ENCODE data around the gene AMIGO1.

AMIGO1 gene

DNA sequence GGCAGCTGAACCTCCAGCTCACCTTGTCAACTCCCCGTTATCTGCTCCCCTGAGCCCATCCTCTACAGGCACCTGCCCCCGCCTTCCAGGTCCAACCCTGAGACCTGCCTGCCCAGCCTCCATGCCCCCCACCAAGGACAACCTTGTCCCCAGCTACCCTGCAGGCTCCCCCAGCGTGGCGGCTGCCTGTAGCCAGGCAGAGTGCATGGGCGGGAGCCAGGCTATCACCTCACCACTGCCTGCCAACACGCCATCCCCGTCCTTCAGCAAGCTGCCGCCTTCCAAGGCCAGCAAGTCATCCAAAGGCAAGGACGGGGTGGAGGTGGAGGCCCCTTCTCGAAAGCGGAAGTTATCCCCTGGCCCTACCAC is 18.6 kb downstream of the AMIGO1 start:
- Histone ChIP-seq H3K4me3 (replicated peaks; ENCODE audit: insufficient read depth, low read length) (no peak overlapping the region), H3K27me3 (ENCODE audit: insufficient read depth, poor library complexity, severe bottlenecking) (no peaks in the 10 kb centered on the region), H3K27ac (replicated peaks) (no peak overlapping the region)
- DNase-seq (ENCODE audit: low read depth in 1 of 2, low spot score in 1 of 2): no peak
- TF ChIP-seq SPI1 (IDR thresholded peaks at IDR 0.05; ENCODE audit: borderline replicate concordance, low read depth) (no peak), GABPA (IDR thresholded peaks at IDR 0.05; ENCODE audit: low read depth) (no peak), POLR2AphosphoS5 (IDR thresholded peaks at IDR 0.05; ENCODE audit: low read depth) (no peak)

DNA sequence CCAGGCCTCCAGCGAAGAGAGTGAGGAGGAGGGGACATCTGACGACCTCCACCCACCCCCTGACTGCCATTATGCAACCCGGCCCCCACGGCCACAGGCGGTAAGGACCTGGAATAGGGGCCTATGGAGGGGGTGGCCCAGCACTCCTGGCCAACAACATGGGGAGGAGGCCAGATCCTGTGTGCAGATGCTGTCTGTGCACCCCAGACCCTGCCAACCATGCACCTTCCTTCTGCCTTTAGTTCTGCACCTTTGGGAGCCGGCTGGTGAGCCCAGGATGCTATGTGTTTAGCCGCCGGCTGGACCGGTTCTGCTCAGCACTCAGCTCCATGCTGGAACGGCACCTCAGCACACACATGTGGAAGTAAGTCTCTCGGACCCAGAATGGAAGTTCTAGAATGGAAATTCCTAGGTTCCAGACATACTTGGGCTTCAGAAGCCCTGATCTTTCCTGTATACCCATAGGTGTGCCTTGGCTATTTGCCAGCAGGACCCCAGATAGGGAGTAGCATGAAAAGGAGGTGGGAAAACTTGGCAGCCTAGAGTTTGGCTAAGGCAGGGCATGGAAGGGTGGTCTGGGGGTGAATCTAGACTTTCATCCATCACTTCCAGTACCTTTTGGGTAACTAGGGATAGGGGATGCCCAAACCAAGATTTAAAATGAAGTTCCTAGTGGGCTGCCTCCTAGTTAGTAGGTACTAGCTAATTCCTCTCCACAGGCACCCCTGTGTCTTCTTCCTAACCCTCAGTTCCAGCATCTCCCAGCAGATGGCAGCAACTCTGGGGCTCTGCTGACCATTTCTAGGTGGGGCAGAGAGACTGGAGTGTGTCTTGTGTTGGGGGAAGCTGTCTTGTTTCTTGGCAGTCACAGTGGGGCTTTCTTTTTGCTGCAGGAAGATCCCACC is 19.2 kb downstream of the AMIGO1 start:
- no peaks in the 10 kb centered on the region for H3K27me3 ChIP-seq (ENCODE audit: insufficient read depth, poor library complexity, severe bottlenecking)
- DNase-seq (ENCODE audit: low read depth in 1 of 2, low spot score in 1 of 2): peak in 1 of 2 experiments; percentile 69
- TF ChIP-seq GABPA (IDR thresholded peaks at IDR 0.05; ENCODE audit: low read depth) (no peak), POLR2AphosphoS5 (IDR thresholded peaks at IDR 0.05; ENCODE audit: low read depth) (no peak), SPI1 (IDR thresholded peaks at IDR 0.05; ENCODE audit: borderline replicate concordance, low read depth) (no peak)
- TF ChIP-seq, protein P1, sequence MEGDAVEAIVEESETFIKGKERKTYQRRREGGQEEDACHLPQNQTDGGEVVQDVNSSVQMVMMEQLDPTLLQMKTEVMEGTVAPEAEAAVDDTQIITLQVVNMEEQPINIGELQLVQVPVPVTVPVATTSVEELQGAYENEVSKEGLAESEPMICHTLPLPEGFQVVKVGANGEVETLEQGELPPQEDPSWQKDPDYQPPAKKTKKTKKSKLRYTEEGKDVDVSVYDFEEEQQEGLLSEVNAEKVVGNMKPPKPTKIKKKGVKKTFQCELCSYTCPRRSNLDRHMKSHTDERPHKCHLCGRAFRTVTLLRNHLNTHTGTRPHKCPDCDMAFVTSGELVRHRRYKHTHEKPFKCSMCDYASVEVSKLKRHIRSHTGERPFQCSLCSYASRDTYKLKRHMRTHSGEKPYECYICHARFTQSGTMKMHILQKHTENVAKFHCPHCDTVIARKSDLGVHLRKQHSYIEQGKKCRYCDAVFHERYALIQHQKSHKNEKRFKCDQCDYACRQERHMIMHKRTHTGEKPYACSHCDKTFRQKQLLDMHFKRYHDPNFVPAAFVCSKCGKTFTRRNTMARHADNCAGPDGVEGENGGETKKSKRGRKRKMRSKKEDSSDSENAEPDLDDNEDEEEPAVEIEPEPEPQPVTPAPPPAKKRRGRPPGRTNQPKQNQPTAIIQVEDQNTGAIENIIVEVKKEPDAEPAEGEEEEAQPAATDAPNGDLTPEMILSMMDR (IDR thresholded peaks at IDR 0.05; ENCODE audit: insufficient read depth, low read length): peak; percentile 85
- TF ChIP-seq, protein P2, sequence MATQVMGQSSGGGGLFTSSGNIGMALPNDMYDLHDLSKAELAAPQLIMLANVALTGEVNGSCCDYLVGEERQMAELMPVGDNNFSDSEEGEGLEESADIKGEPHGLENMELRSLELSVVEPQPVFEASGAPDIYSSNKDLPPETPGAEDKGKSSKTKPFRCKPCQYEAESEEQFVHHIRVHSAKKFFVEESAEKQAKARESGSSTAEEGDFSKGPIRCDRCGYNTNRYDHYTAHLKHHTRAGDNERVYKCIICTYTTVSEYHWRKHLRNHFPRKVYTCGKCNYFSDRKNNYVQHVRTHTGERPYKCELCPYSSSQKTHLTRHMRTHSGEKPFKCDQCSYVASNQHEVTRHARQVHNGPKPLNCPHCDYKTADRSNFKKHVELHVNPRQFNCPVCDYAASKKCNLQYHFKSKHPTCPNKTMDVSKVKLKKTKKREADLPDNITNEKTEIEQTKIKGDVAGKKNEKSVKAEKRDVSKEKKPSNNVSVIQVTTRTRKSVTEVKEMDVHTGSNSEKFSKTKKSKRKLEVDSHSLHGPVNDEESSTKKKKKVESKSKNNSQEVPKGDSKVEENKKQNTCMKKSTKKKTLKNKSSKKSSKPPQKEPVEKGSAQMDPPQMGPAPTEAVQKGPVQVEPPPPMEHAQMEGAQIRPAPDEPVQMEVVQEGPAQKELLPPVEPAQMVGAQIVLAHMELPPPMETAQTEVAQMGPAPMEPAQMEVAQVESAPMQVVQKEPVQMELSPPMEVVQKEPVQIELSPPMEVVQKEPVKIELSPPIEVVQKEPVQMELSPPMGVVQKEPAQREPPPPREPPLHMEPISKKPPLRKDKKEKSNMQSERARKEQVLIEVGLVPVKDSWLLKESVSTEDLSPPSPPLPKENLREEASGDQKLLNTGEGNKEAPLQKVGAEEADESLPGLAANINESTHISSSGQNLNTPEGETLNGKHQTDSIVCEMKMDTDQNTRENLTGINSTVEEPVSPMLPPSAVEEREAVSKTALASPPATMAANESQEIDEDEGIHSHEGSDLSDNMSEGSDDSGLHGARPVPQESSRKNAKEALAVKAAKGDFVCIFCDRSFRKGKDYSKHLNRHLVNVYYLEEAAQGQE (IDR thresholded peaks at IDR 0.05; ENCODE audit: insufficient replicate concordance, low read depth): no peak
- no peak overlapping the region for H3K4me3 ChIP-seq (replicated peaks; ENCODE audit: insufficient read depth, low read length)
- H3K27ac ChIP-seq (replicated peaks): no peak overlapping the region

DNA sequence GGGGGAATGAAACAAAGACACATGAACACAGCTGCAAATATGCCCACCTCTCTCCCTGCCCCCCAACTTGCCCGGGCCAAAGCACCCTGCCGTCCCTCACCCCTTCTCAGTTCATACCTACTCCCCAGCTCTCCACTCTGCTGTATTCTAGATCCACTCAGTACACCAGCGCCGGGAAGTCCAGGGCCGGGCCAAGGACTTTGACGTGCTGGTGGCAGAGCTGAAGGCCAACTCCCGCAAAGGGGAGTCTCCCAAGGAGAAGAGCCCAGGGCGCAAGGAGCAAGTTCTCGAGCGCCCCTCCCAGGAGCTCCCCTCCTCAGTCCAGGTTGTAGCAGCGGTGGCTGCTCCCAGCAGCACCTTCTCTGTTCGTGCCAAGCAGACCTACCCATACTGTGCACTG is 20.8 kb downstream of the AMIGO1 start:
- no peak for DNase-seq (ENCODE audit: low read depth in 1 of 2, low spot score in 1 of 2)
- Histone ChIP-seq H3K27ac (replicated peaks) (no peak overlapping the region), H3K27me3 (ENCODE audit: insufficient read depth, poor library complexity, severe bottlenecking) (no peaks in the 10 kb centered on the region), H3K4me3 (replicated peaks; ENCODE audit: insufficient read depth, low read length) (no peak overlapping the region)
- TF ChIP-seq, protein P2 (IDR thresholded peaks at IDR 0.05; ENCODE audit: insufficient replicate concordance, low read depth): no peak
- TF ChIP-seq POLR2AphosphoS5 (IDR thresholded peaks at IDR 0.05; ENCODE audit: low read depth): no peak
- TF ChIP-seq, protein P1 (IDR thresholded peaks at IDR 0.05; ENCODE audit: insufficient read depth, low read length): no peak
- TF ChIP-seq SPI1 (IDR thresholded peaks at IDR 0.05; ENCODE audit: borderline replicate concordance, low read depth): no peak
- TF ChIP-seq GABPA (IDR thresholded peaks at IDR 0.05; ENCODE audit: low read depth): no peak

DNA sequence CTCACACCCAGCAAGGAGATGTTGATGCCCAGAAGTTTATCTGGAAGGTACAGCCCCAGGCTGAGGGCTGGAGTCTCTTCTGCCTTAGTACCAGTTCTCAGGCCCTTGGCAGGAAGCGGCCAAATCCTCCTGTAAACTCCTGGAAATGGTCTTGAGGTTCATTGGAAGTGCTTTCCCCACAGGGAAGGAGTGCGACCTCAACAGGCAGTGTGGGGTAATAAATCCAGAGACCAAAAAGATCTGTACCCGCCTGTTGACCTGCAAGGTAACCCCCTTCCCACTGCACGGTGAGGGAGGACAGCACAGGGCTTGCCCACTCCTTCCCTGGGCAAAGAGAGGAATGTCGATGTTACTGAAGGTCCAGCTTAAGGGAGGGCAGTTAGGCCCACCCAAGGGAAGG is 21.3 kb downstream of the AMIGO1 start:
- no peak for DNase-seq (ENCODE audit: low read depth in 1 of 2, low spot score in 1 of 2)
- Histone ChIP-seq H3K27me3 (ENCODE audit: insufficient read depth, poor library complexity, severe bottlenecking) (no peaks in the 10 kb centered on the region), H3K4me3 (replicated peaks; ENCODE audit: insufficient read depth, low read length) (no peak overlapping the region), H3K27ac (replicated peaks) (no peak overlapping the region)
- TF ChIP-seq, protein P2 (IDR thresholded peaks at IDR 0.05; ENCODE audit: insufficient replicate concordance, low read depth): no peak
- TF ChIP-seq, protein P1 (IDR thresholded peaks at IDR 0.05; ENCODE audit: insufficient read depth, low read length): no peak
- TF ChIP-seq GABPA (IDR thresholded peaks at IDR 0.05; ENCODE audit: low read depth) (no peak), POLR2AphosphoS5 (IDR thresholded peaks at IDR 0.05; ENCODE audit: low read depth) (no peak), SPI1 (IDR thresholded peaks at IDR 0.05; ENCODE audit: borderline replicate concordance, low read depth) (no peak)

Measured in HL-60 (cell line).